T-cell (primary cell): Measurements from ENCODE around the gene KMT2B. TPM values are rescaled to one million over a fixed set of nuclear protein-coding genes. Genes with fewer than 3 reads are reported as not detected.

Source experiments
- ATAC-seq, 4 experiments: fragments of 200-7000 bp in 3 of 4; fragments of 150-1000 bp in 1 of 4; cut with Tn5 transposase; replicated peaks in 1 of 4; 1 replicate in 3 of 4; 2 replicates in 1 of 4; pipeline ENCODE4 v1.10.0; 2021; ENCODE audit warnings: moderate library complexity in 3 of 4, mild to moderate bottlenecking in 2 of 4, moderate number of reproducible peaks in 1 of 4
- CTCF ChIA-PET, 2 donors: fragments of 300-600 bp; sonication (Branson Sonifier 250); formaldehyde crosslinking; loops; one replicate each; lab custom pipeline; 2022; ENCODE audit warnings: antibody characterized with exemption in 2 of 2; lab: Charles Lee
- POLR2A ChIA-PET, 2 donors: fragments of 300-600 bp; sonication (Branson Sonifier 250); formaldehyde crosslinking; loops; one replicate each; lab custom pipeline; 2022; ENCODE audit warnings: antibody characterized with exemption in 2 of 2; lab: Charles Lee
- DNase-seq, 35 experiments: peaks; one replicate each; pipeline versions ENCODE4 v3.0.0 to v3.0.0-alpha.2; 2013 to 2023
- H3K27ac ChIP-seq: one replicate; pipeline ENCODE4 v1.5.1; 2013; ENCODE audit warnings: low read length
- H3K27me3 ChIP-seq, 2 experiments: replicated peaks in 1 of 2; 1 replicate in 1 of 2; 2 replicates in 1 of 2; pipeline versions ENCODE4 v1.6.1 to v1.7.0; 2013; ENCODE audit warnings: low read length in 1 of 2, mixed read lengths in 1 of 2; ENCODE audit not compliant: control insufficient read depth in 2 of 2, insufficient read depth in 2 of 2; ENCODE audit errors: extremely low read depth in 1 of 2
- H3K36me3 ChIP-seq, 2 donors: 1 replicate in 1 of 2; 2 replicates in 1 of 2; pipeline versions ENCODE4 v1.6.1 to v1.7.0; 2013; ENCODE audit warnings: low read length in 1 of 2; ENCODE audit not compliant: control insufficient read depth in 2 of 2, insufficient read depth in 1 of 2; ENCODE audit errors: extremely low read depth in 1 of 2
- H3K4me1 ChIP-seq, 2 experiments: 1 replicate in 1 of 2; 2 replicates in 1 of 2; pipeline versions ENCODE4 v1.6.1 to v1.7.0; 2013; ENCODE audit warnings: low read length in 2 of 2, mixed read lengths in 1 of 2; ENCODE audit not compliant: insufficient read depth in 2 of 2, control insufficient read depth in 1 of 2; ENCODE audit errors: extremely low read depth in 1 of 2
- H3K4me3 ChIP-seq, 2 donors: 1 replicate in 1 of 2; 2 replicates in 1 of 2; pipeline versions ENCODE4 v1.5.1 to v1.7.0; 2013; ENCODE audit warnings: mild to moderate bottlenecking in 2 of 2, low read length in 1 of 2, moderate library complexity in 1 of 2; ENCODE audit not compliant: control insufficient read depth in 1 of 2; ENCODE audit errors: extremely low read depth in 1 of 2
- H3K9me3 ChIP-seq: 2 replicates; pipeline ENCODE4 v1.7.0; 2013
- H3K27ac Mint-ChIP-seq, 2 donors: one replicate each; pipeline ENCODE4 v1.8.0; 2020 to 2021; ENCODE audit warnings: mild to moderate bottlenecking in 2 of 2, mixed read lengths in 2 of 2
- H3K27me3 Mint-ChIP-seq, 2 donors: one replicate each; pipeline ENCODE4 v1.8.0; 2021 to 2022; ENCODE audit warnings: mixed read lengths in 2 of 2
- H3K36me3 Mint-ChIP-seq: one replicate; pipeline ENCODE4 v1.8.0; 2021; ENCODE audit warnings: mixed read lengths
- H3K4me1 Mint-ChIP-seq, 3 donors: one replicate each; pipeline ENCODE4 v1.8.0; 2020 to 2022; ENCODE audit warnings: mixed read lengths in 3 of 3, mild to moderate bottlenecking in 1 of 3
- H3K4me3 Mint-ChIP-seq, 3 donors: one replicate each; pipeline ENCODE4 v1.8.0; 2020 to 2022; ENCODE audit warnings: mild to moderate bottlenecking in 3 of 3, mixed read lengths in 3 of 3, moderate library complexity in 3 of 3
- H3K9me3 Mint-ChIP-seq, 3 donors: one replicate each; pipeline ENCODE4 v1.8.0; 2020 to 2022; ENCODE audit warnings: mixed read lengths in 3 of 3
- WGBS: methylation state at CpG from one replicate; pipeline ENCODE4 v1.1.5; 2013; ENCODE audit warnings: missing lambda C conversion rate; ENCODE audit not compliant: insufficient coverage; 5-methylcytosine and 5-hydroxymethylcytosine counted together
- total RNA-seq, 35 experiments: library from RNA in 6 of 35; stranded (reverse) in 6 of 35; fragments of 120-200 nt in 1 of 35; gene quantifications; one replicate each; pipeline versions ENCODE4 v1.2.1 to v1.2.4 and lab custom pipeline; 2013 to 2026

KMT2B gene
- total RNA-seq, 5 donors from 2014 or later (not counting 1 experiment from before 2014, with no cell fraction given): 76.4 to 107 (median 92.5) TPM

GRCh38 chr19:35710784-35711723, 6.7 kb upstream of the KMT2B start:
- DNase-seq: peak in 1 of 35 experiments; percentile 50
- Histone ChIP-seq H3K9me3 (no peaks in the 10 kb centered on the region), H3K27me3 (no peaks in the 10 kb centered on the region), H3K4me1 (peaks cover 11 to 59% of the 10 kb centered on the region in 2 experiments), H3K27ac (peak overlapping the region; percentile 67), H3K4me3 (no peak overlapping the region), H3K36me3 (no peaks in the 10 kb centered on the region)
- WGBS: no CpG with 5 or more reads among the region's 13 CpGs
- Mint-ChIP-seq H3K27ac (peak overlapping the region; percentile 57 to 76), H3K9me3 (no peaks in the 10 kb centered on the region), H3K27me3 (no peaks in the 10 kb centered on the region), H3K4me1 (peaks cover 41 to 53% (median 52%) of the 10 kb centered on the region in 3 donors), H3K36me3 (no peaks in the 10 kb centered on the region), H3K4me3 (peak overlapping the region in 2 of 3 donors; percentile 26 to 28)
- POLR2A ChIA-PET: no interaction called here
- ATAC-seq: peak in 2 of 4 experiments; percentile 20 to 42
- CTCF ChIA-PET: interaction anchor here in 1 of 2 donors (1.0 kb wide), 1 partner anchor 9 kb away, joined by 4 read pairs; no protein-coding TSS in a partner anchor

GRCh38 chr19:35712567-35713505, 5.0 kb upstream of the KMT2B start:
- H3K27me3 ChIP-seq: no peaks in the 10 kb centered on the region
- Mint-ChIP-seq H3K36me3 (no peaks in the 10 kb centered on the region), H3K4me3 (peak overlapping the region; percentile 50 to 100 (median 58)), H3K27ac (peak overlapping the region; percentile 85 to 94), H3K9me3 (no peaks in the 10 kb centered on the region), H3K27me3 (no peaks in the 10 kb centered on the region), H3K4me1 (peaks cover 50 to 60% (median 59%) of the 10 kb centered on the region in 3 donors)
- H3K4me3 ChIP-seq: peak overlapping the region in 1 of 2 donors; percentile 30
- H3K4me1 ChIP-seq: peaks cover 11 to 71% of the 10 kb centered on the region in 2 experiments
- ChIA-PET POLR2A (no interaction called here), CTCF (interaction anchor here in 1 of 2 donors (0.6 to 1.2 kb wide), 5 partner anchors 11 to 171 kb away, joined by 3 to 5 read pairs (median 4); partner anchors contain the start of gene LIN37)
- H3K9me3 ChIP-seq: no peaks in the 10 kb centered on the region
- H3K27ac ChIP-seq: peak overlapping the region; percentile 52
- peak in 18 of 35 experiments; percentile 15 to 76 (median 42) for DNase-seq
- no peak for ATAC-seq
- no peaks in the 10 kb centered on the region for H3K36me3 ChIP-seq
- WGBS: 11% methylated on average over 4 of the region's 11 CpGs

GRCh38 chr19:35713506-35713850, 4.3 kb upstream of the KMT2B start:
- Mint-ChIP-seq H3K4me1 (peaks cover 51 to 62% (median 60%) of the 10 kb centered on the region in 3 donors), H3K36me3 (no peaks in the 10 kb centered on the region), H3K4me3 (peak overlapping the region; percentile 29 to 100 (median 58)), H3K27ac (peak overlapping the region; percentile 85 to 94), H3K27me3 (no peaks in the 10 kb centered on the region), H3K9me3 (no peaks in the 10 kb centered on the region)
- ChIA-PET POLR2A (no interaction called here), CTCF (interaction anchor here in 1 of 2 donors (0.8 to 1.2 kb wide), 3 partner anchors 11 to 35 kb away, joined by 3 to 5 read pairs (median 4); partner anchors contain the start of gene LIN37)
- Histone ChIP-seq H3K9me3 (no peaks in the 10 kb centered on the region), H3K27ac (peak overlapping the region; percentile 52), H3K4me1 (peaks cover 11 to 73% of the 10 kb centered on the region in 2 experiments), H3K27me3 (no peaks in the 10 kb centered on the region), H3K36me3 (no peaks in the 10 kb centered on the region), H3K4me3 (peak overlapping the region; percentile 30 to 52)
- DNase-seq (peak in 3 of 35 experiments; percentile 26 to 49 (median 37)), ATAC-seq (no peak)
- no CpG with 5 or more reads among the region's 2 CpGs for WGBS

GRCh38 chr19:35713904-35714495, 3.8 kb upstream of the KMT2B start:
- peaks cover 15 to 78% of the 10 kb centered on the region in 2 experiments for H3K4me1 ChIP-seq
- no peak for ATAC-seq
- Mint-ChIP-seq H3K27ac (peak overlapping the region; percentile 85 to 94), H3K36me3 (no peaks in the 10 kb centered on the region), H3K9me3 (no peaks in the 10 kb centered on the region), H3K27me3 (no peaks in the 10 kb centered on the region), H3K4me3 (peak overlapping the region; percentile 29 to 100 (median 58)), H3K4me1 (peaks cover 56 to 67% (median 64%) of the 10 kb centered on the region in 3 donors)
- peak overlapping the region; percentile 30 to 52 for H3K4me3 ChIP-seq
- no peaks in the 10 kb centered on the region for H3K9me3 ChIP-seq
- ChIA-PET POLR2A (interaction anchor here in 1 of 2 donors (0.6 kb wide), 1 partner anchor 21 kb away, joined by 11 read pairs; no protein-coding TSS in a partner anchor), CTCF (interaction anchor here in 1 of 2 donors (0.8 to 1.0 kb wide), 3 partner anchors 12 to 34 kb away, joined by 3 to 5 read pairs (median 3); partner anchors contain the start of gene LIN37)
- peak overlapping the region; percentile 52 for H3K27ac ChIP-seq
- no peaks in the 10 kb centered on the region for H3K36me3 ChIP-seq
- WGBS: 54% methylated on average over 9 of the region's 12 CpGs
- H3K27me3 ChIP-seq: no peaks in the 10 kb centered on the region
- peak in 1 of 35 experiments; percentile 32 for DNase-seq

GRCh38 chr19:35714601-35715354, 3.0 kb upstream of the KMT2B start:
- ATAC-seq (no peak), DNase-seq (no peak)
- Histone ChIP-seq H3K27me3 (no peaks in the 10 kb centered on the region), H3K36me3 (no peaks in the 10 kb centered on the region), H3K9me3 (no peaks in the 10 kb centered on the region), H3K4me1 (peaks cover 16 to 86% of the 10 kb centered on the region in 2 experiments), H3K27ac (peak overlapping the region; percentile 28), H3K4me3 (no peak overlapping the region)
- 49% methylated on average over 11 of the region's 14 CpGs for WGBS
- Mint-ChIP-seq H3K27ac (peak overlapping the region; percentile 85 to 94), H3K27me3 (no peaks in the 10 kb centered on the region), H3K9me3 (no peaks in the 10 kb centered on the region), H3K4me1 (peaks cover 63 to 74% (median 71%) of the 10 kb centered on the region in 3 donors), H3K36me3 (peaks cover 3% of the 10 kb centered on the region), H3K4me3 (peak overlapping the region; percentile 29 to 100 (median 58))
- ChIA-PET POLR2A (no interaction called here), CTCF (interaction anchor here in 1 of 2 donors (1.0 kb wide), 2 partner anchors 12 to 33 kb away, joined by 3 read pairs; partner anchors contain the start of gene LIN37)
